ENCODE results near the gene FAAP100.
A peak's percentile ranks its signal among the peaks of the same experiment; 100 is the strongest.
"Not testable (repeated sequence)": the region's sequence is repeated elsewhere in the genome, so short reads cannot be mapped to it uniquely, and the experiment has no call there.

FAAP100 gene

DNA sequence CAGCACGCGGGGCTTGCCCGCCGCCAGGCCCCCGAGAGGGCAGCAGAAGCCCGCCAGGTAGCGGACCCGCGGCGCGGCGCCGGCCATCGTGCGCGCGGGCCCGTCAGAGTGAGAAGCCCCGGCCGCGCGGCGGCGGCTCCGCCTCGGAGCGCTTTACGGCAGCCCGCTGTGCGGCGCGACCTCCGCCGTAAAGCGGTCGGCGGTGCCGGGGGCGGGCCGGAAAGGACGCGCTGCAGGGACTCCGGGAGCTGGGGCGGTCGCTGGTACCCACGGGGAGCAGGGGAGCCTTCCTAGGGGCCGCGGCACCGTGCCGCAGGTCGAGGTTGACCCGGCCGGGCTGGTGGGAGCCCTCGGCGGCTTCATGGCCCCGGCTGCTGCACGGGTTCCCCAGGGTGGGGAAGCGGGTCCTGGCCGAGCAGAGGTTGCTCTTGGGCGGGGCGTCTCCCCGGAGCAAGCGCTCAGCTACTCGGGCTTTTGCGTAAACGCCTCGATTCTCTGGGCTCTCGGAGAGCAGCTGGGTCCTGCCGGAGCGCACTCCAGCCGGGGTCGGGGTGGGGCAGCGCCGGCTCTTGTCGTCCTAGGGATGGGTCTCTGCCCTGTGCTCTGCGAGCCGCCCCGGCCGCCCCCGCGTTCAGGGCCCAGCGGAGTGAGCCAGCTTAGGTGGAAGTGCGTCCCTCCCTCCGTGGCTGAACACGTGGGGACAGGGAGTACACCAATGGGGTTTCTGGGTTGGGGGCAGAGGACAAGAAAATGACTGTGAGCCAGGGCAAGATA, at the start of gene FAAP100:
Gene FAAP100 (minus strand): TSS at position 110 of the 774 bp plus-strand sequence. CDS start 23 bp downstream, at position 87.
- no peak for TF ChIP-seq ZNF274 (IDR thresholded peaks at IDR 0.05; ENCODE audit: low read depth, low read length)

DNA sequence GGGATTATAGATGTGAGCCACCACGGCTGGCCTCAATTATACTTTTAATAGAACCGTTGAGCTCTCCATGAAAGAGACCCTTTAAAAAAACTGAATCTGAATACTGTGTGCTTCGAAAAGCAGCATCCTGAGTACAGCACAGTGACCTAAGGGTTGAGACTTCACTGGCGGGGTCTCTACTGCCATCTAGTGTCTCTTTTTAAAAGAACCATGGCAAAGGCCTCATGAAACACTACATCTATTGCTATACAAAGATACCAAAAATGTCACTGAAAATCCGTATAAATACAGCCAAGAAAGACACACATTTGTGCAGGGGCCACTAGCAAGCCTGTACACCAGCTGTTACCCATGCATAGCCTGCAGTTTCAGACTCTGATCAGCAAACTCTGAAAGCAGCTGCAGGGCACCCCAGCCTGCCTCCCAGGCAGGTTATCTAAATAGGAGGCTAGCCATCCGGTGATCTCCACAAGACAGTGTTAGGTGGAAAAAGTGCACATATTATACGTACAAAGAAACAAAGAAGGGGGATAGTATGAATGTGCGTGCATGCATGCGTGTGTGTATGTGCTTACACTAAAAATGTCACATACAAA, 49.5 kb upstream of the FAAP100 start:
- no peak for TF ChIP-seq ZNF274 (IDR thresholded peaks at IDR 0.05; ENCODE audit: low read depth, low read length)
- no peak overlapping the region for H3K4me3 ChIP-seq (ENCODE audit: low read length)

More for the DNA sequence above, at the start of gene FAAP100:
- peak within 1 kb of the TSS; percentile 75 for H3K4me3 ChIP-seq (ENCODE audit: low read length)

- no peak for TF ChIP-seq ZNF274 (IDR thresholded peaks at IDR 0.05; ENCODE audit: low read depth, low read length)
- no peak overlapping the region for H3K4me3 ChIP-seq (ENCODE audit: low read length)
Observed at GRCh38 chr17:81599719-81600486, 47.8 kb upstream of the FAAP100 start.

GRCh38 chr17:81593105-81593871, 41.1 kb upstream of the FAAP100 start:
- TF ChIP-seq ZNF274 (IDR thresholded peaks at IDR 0.05; ENCODE audit: low read depth, low read length) = no peak
- no peak overlapping the region for H3K4me3 ChIP-seq (ENCODE audit: low read length)

DNA sequence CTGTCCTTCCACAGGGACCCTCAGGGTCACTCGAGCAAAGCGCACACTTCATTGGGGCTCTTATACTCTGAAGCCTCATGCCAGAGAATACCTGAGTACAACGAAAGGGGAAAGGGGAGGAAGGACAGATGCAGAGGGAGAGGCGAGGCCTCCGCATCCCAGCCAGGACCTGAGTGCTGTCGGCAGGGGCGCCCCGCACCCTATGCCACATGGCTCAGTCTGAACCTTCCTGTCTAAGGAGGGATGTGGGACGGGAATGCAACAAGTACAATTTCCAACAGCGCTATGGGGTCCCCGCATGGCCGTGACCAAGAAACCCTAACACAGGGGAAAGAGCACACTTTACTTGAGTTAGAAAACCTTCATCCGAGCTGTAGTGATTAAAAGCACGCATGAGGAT, 39.8 kb upstream of the FAAP100 start:
- no peak overlapping the region for H3K4me3 ChIP-seq (ENCODE audit: low read length)
- no peak for TF ChIP-seq ZNF274 (IDR thresholded peaks at IDR 0.05; ENCODE audit: low read depth, low read length)

DNA sequence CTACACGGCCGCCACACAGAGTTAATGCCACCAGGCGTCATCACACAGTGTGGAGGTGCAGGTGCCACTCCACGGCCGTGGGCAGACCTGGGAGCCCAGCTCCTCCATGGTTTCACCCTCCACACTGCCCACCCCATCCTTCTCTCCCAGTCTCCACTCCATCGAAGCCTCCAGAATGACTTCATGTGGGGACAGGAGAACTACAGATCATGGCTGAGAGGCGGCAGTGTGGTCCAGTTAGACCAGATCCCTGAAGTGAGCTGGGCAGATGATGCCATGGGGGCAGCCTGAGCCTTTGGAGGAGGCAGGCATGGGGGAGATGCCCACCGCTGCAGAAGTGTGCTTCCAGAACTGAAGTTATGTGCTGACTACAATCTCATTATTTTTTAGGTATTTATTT, 38.0 kb upstream of the FAAP100 start:
- TF ChIP-seq ZNF274 (IDR thresholded peaks at IDR 0.05; ENCODE audit: low read depth, low read length) = no peak
- H3K4me3 ChIP-seq (ENCODE audit: low read length) = no peak overlapping the region

DNA sequence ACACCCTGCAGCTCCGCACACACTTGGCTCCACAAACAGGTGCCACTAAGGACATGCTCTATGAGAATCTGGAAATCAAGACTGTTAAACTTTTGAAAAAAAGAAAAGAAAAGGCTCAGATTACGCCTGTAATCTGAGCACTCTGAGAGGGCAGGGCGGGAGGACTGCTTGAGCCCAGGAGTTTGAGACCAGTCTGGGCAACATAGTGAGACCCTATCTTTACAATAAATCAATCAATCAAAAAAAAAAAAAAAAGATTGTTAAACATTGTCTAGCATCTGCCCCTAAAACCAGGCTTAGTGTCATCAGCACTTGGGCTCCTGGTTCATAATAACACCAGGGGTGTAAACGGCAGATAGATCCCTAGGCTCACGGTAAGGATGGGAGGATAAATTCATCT, 37.5 kb upstream of the FAAP100 start:
- no peak for TF ChIP-seq ZNF274 (IDR thresholded peaks at IDR 0.05; ENCODE audit: low read depth, low read length)
- H3K4me3 ChIP-seq (ENCODE audit: low read length) = no peak overlapping the region

DNA sequence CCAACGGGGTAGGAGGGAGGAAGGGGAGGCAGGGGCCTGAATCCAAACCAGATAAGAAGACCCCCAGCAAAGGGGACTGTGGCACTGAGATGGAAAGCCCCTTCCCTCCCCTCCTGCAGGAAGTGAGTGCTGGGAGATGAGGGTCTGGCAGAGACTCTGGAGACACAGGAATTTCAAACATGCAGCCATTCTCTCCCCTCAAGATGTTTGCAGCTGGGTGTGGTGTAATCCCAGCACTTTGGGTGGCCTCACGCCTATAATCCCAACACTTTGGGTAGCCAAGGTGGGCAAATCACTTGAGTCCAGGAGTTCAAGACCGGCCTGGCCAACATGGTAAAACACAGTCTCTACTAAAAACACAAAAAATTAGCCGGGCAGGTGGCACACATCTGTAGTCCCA, 33.9 kb upstream of the FAAP100 start:
- TF ChIP-seq ZNF274 (IDR thresholded peaks at IDR 0.05; ENCODE audit: low read depth, low read length) = no peak
- H3K4me3 ChIP-seq (ENCODE audit: low read length) = no peak overlapping the region

DNA sequence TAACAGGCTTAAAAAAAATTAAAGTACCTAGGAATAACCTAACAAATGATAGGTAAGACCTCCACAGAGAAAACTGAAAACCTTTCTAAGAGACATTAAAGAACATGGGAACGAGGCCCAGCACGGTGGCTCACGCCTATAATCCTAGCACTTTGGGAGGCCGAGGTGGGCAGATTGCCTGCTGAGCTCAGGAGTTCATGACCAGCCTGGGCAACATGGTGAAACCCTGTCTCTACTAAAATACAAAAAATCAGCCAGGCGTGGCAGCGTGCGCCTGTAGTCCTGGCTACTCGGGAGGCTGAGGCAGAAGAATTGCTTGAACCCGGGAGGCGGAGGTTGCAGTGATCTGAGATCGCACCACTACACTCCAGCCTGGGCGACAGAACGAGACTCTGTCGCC, 32.6 kb upstream of the FAAP100 start:
- H3K4me3 ChIP-seq (ENCODE audit: low read length) = not testable (repeated sequence)

GRCh38 chr17:81583589-81584342, 31.6 kb upstream of the FAAP100 start:
- no peak for TF ChIP-seq ZNF274 (IDR thresholded peaks at IDR 0.05; ENCODE audit: low read depth, low read length)
- H3K4me3 ChIP-seq (ENCODE audit: low read length) = no peak overlapping the region

DNA sequence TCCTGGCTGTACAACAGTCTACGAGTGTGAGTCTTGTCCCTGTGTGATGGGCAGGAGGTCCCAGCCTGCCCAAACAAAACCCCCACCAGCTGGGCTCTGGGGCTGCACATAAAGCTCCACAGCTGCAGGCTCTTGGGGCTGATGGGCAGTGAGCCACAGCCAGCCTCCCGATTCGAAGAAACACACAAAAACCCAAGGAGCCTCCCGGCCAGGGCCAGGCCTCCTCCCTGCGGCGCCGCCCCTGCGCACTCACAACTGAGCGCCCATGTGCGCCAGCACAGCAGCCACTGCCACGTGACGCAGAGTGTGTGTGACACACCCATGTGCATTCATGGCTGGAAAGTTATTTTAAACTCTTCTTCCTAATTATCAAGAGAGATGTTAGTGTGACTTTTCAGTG, 30.6 kb upstream of the FAAP100 start:
- TF ChIP-seq ZNF274 (IDR thresholded peaks at IDR 0.05; ENCODE audit: low read depth, low read length) = no peak

DNA sequence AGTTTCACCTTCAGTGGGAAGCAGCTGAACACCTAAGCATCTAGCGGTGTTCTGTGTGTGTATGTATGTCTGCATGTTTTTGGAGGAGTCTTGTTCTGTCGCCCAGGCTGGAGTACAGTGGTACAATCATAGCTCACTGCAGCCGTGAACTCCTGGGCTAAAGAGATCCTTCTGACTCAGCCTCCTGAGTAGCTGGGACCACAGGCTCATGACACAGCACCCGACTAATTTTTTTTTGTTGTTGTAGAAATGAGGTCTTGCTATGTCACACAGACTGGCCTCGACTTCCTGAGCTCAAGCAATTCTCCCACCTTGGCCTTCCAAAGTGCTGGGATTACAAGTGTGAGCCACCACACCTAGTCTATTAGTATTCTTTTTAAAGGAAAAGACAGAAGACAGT, 30.2 kb upstream of the FAAP100 start:
- H3K4me3 ChIP-seq (ENCODE audit: low read length) = no peak overlapping the region
- TF ChIP-seq ZNF274 (IDR thresholded peaks at IDR 0.05; ENCODE audit: low read depth, low read length) = no peak

More for the DNA sequence above, 30.6 kb upstream of the FAAP100 start:
- no peak overlapping the region for H3K4me3 ChIP-seq (ENCODE audit: low read length)

DNA sequence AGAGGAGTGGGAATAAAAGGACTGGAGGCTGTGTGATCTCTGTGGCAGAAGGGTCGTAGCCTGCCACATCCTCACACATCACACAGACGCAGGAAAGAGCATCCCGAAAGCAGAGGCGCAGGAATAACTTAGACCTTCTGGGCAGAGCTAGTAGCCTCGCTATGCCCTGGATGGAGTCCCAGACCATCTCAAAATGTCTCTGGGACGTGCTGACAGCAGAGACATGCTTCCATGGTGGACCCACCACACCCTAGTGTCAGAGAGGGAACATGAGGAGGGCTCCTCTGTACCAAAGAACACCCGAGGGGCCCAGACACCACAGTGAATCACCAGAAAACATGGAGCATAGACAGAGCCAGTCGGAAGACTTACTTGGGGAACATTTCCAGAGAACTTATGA, 29.6 kb upstream of the FAAP100 start:
- H3K4me3 ChIP-seq (ENCODE audit: low read length) = no peak overlapping the region
- TF ChIP-seq ZNF274 (IDR thresholded peaks at IDR 0.05; ENCODE audit: low read depth, low read length) = no peak

Measured in GM08714 (cell line).